Dermis microvascular lymphatic vessel endothelial cell (primary cell): ENCODE measurements around the gene VDR. TPM values are rescaled to one million over a fixed set of nuclear protein-coding genes. Genes with fewer than 3 reads are reported as not detected.
"Not testable (repeated sequence)": the region's sequence is repeated elsewhere in the genome, so short reads cannot be mapped to it uniquely, and the experiment has no call there.

Experiments used
- DNase-seq, 2 donors: peaks; one replicate each; pipeline versions ENCODE4 v3.0.0 to v3.0.0-alpha.2; 2010; ENCODE audit warnings: low read depth in 2 of 2
- total RNA-seq: library from RNA; depleted of rRNA; stranded (reverse); fragments of >200 nt; gene quantifications from 2 replicates; pipeline ENCODE4 v1.2.1, GENCODE V29; 2014

VDR gene
- total RNA-seq, 1 donor from 2014 or later, result under 0.01 TPM

DNA sequence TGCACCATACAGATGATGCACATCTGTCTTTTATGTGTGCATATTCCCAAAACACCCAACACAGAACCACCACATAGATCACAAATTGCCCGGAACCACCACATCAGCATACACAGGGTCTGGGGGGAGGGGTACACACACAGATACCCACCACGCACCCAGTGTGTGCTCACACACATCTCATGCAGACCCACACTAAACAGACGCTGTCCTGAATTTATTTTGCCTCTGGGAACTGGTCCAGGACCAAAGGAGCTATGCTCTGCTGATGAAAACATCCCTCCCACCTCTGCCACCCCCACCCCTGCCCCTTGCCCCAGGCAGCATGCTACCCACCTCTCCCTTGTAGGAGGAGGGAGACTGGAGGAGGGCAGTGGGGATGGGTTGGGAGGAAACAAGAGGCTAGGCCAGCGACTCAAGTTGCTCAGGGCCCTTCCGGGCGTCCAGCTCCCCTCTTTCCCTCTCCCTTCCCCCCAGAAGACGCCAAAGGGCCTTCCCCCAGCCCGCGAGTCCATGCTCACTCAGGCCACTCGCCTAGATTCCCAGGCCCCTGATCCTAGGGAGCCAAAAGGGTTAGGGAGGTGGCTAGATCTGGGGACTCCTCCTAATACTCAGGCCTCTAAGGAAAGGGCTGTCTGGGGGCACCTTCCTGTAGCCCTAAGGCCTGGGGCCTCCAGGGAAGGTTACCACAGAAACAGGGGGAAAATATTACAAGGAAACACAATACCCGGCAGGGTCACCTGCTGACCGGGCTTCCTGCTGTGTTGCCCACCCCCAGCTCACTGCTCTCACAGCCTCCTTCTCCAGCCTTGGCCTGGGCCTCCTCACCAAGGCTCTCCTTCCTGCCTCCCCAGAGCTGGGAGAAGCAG is 88.2 kb downstream of the VDR start:
- peak; percentile 61 to 91 for DNase-seq

DNA sequence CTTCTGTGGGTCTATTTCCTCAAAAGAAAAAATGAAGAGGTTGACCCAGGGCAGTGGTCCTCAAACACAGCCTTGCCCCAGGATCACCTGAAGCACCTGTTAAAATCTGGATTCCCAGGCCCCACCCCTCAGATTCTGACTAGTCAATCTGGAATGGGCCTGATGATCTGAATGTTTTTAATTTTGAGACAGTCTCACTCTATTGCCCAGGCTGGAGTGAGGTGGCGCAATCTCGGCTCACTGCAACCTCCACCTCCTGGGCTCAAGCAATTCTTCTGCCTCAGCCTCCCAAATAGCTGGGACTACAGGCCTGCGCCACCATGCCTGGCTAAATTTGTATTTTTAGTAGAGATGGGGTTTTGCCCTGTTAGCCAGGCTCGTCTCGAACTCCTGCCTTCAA is 89.3 kb downstream of the VDR start:
- not testable (repeated sequence) for DNase-seq

- DNase-seq, result no peak
Measured at GRCh38 chr12:47814539-47815170, 90.1 kb downstream of the VDR start.

GRCh38 chr12:47813511-47814196 is 91.1 kb downstream of the VDR start:
- peak in 1 of 2 donors; percentile 54 for DNase-seq

DNA sequence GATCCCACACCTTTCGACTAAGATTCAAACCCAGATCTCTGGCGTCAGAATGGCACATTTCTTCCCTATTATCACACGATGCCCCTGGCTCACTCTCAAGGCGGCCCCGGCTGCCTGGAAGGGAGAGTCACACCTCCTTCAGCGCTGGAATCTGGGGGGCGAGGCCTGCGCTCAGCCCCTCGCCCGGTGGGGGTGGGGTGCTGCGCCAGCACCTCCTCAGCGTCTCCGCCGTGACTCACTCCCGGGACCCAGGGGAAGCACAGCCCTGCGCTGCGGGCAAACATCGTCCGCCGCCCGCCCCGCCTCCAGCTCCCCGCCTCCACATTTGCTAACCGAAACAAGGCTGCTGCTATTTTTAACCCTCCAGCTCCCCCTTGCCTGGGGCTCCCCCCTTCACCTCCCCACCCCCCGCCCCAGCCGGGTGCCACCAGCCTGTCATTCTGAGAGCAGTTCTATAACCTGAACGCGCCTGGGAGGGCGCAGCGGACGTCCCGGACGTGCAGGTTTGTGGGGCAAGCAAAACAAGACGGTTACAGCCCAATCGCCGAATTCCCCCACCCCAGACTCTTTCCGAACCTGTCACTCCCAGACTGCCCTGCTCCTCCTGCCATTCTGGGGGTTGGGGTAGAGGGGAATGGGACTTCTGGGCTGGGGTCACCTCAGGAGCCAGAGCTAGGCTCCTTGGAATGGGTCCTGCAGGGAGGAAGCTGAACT is 91.8 kb downstream of the VDR start:
- peak in 1 of 2 donors; percentile 84 for DNase-seq

DNA sequence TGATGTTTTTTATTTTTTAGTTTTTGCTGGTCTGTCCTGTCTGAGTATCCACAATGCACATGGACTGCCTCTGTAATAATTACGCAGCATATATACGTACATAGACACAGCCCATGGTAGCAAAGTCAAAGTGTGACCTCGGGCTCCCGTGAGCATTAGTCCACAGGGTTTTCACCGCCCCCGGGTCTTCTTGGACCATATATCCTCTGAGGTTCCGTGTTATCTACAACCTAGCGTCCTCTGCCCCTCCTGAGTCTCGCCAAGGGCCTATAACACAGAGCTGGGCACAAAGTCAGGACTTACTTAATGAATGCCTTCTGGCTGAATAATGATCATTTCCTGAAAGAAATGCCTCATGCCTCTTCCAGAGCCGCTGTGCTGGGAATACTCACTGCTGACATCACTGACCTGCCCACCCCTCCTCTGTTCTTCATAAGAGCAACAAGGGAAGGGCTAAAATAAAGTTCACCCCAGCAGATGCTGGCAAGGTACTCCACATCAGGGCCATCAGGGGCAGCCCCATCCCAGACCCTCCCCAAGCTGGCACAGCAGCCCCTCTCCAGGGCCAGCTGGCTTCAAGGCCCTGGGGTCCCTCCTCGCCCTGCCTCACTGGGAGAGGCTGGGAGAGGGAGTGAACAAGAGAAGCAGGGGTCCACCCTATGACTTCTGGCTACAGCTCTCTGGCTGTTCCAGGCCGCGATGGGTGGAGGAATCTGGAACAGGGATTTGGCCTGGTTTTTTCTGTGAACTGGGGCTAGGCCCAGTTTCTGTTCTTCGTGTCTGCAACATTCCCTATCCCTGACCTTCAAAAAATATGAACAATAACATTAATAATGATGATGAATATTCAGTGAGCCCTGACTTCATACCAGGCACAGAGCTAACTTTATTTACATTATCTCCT is 93.0 kb downstream of the VDR start:
- DNase-seq, result peak in 1 of 2 donors; percentile 85

DNA sequence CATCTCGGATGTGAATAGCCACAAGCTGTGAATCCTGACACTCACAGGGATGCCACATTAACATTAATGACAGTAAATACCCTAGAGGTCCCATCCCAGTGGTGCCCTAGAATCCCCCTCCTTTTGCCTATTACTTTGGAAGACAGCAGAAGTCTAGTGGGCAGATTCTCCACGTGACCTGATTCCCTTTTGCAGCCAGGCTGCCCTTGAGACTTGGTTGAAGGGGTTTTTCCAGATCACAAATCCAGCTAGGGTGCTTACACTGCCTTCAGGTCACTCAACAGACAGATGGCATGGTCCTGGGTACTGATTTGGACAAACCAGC is 93.8 kb downstream of the VDR start:
- no peak for DNase-seq

DNA sequence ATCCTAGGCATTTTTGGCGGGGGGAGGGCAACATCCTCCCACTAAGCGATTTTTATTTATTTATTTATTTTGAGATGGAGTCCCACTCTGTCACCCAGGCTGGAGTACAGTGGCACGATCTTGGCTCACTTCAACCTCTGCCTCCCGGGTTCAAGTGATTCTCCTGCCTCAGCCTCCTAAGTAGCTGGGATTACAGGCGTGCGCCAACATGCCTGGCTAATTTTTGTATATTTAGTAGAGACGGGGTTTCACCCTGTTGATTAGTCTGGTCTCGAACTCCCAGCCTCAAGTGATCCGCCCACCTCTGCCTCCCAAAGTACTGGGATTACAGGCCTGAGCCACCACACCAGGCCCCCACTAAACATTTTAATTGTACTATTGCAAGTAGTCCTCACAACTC is 95.3 kb downstream of the VDR start:
- not testable (repeated sequence) for DNase-seq

DNA sequence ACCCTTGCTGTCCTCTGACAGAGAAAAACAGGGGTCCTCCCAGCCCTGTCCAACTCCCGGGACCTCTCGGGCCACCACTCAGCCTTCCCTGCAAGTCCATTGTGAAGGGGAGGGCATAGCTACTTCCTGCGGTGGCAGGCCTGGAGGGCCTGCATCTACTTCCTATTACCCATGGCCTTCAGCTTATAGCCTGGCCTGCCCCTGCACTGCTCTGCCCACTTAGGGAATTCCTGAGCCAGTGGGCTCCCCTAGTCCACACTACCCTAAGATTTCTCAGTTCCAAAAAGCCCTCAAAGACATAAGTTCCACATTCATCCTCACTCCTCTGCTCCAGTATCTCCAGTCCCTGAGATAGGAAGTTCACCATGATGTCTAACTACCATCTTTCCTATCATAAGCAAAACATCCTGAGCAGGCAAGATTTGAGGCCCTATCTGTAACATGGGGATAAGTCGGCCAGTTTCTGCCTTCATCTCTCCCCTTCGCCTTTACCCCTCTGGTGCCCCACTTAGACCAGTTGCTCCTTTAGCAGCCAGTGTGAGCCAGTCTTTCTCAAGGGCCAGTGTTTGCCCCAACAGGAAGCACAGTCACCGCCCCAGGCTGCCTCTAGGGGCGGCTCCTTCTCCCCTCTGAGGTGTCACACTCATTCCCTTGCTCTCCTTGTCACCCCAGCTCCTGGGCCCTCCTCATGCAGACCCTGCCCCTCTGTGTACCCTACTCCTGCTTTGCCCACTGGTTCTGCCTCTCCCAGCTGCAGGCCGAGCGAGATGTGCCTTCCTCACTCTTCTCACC is 96.0 kb downstream of the VDR start:
- peak in 1 of 2 donors; percentile 61 for DNase-seq

DNA sequence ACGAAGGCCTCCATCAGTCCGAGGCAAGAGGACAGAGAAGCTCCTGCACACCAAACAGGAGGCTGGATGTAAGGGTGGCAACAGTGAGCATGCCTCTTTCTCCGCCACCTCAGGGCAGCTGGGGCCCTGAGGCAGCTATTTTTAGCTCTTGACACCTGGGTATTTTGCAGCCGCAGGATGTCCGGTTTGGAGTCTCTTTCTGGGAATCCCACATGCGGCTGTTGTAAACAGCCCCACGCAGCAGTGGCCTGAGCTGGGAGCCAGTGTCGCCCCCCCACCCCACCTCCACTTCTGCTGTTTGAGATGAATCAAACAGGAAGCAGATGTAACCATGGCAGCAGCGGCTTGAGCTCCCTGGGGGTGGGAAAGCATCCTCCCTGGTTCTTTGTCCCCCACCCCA is 96.7 kb downstream of the VDR start:
- DNase-seq, result peak; percentile 81 to 96

DNA sequence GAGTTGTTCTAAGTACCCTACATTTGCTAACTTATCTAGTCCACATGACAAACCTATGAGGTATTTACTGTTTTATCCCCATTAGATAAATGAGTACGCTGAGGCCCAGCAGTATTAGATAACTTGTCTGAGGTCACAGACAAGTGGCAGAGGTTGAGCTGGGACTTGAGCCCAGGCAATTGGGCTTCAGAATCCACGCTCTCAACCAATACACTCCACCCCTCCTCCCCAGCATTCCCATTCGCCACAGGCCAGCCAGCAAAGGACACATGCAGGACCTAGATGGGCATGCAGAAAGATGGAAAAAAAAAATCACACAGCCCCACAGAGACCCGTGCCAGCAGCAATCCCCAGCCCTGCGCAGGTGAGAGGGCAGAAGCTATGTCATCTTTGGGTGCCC is 97.5 kb downstream of the VDR start:
- DNase-seq, result no peak

GRCh38 chr12:47805417-47805816 is 99.4 kb downstream of the VDR start:
- DNase-seq, result no peak

GRCh38 chr12:47804171-47804570 is 100.6 kb downstream of the VDR start:
- no peak for DNase-seq

DNA sequence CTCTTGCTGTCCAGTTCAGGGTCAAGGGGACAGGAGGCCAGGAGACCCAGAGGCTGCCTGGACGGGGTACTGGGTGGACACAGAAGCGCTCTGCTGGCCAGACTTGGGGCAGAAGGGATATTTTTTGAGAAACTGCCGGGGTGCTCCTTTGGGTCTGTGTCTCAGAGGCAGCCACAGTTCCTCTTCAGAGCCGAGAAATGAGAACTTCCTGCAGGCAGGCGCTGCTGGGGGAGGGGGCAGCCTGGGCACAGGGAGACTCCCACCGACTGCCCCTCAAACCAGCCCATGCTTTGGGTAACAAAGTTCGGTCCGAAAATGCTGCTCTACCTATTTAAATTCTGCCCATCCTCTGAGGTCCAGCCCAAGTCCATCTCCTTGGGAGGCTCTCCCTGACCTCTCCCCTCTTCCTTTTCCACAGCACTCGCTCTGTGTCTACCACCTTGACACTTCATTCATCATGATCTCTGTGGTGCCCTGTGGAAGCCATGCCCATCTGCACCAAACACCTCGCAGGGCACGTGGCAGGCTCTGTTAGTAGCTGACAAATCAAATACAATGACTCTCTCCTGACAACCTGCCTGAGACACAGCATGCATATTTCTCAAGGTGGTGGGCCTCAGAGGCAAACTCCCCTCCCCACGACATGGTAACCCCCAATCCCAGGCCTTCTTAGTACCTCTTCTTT is 101.5 kb downstream of the VDR start:
- no peak for DNase-seq

- DNase-seq, result no peak
Measured at GRCh38 chr12:47802312-47802711, 102.5 kb downstream of the VDR start.

- no peak for DNase-seq
Measured at GRCh38 chr12:47801904-47802246, 102.9 kb downstream of the VDR start.

DNA sequence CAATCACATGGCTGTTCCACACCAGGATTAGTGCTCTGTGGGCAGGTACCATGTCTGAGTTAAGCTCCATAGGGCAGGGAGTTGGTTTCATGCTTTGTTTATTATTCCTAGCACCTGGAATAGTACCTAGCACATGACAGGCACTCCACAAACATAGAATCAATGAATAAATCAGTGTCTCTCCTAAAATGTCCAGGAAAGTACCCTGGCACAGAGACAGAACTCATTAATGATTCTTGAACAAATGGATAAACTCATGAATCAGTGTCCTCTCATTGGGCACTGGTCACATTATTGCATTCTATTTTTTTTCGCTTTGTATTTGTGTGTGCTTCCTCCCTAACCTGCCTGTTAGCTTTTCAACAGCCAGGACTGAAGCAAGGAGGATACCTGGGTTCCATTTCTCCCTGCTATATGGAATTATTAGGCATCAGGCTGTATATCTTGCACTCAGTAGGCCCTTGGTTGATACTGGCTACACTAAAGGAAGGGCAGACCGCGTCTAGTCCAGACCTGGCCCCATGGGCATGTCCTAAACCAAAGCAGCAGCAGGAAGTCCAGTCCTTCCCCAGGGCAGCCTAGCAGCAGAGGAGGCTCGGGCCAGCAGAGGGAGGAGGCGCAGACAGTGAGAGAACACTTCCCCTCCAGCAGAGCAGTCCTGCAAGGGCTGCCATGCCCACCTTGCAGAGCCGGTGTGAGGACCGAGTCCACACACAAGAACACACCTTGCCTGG is 103.5 kb downstream of the VDR start:
- DNase-seq, result peak in 1 of 2 donors; percentile 63

GRCh38 chr12:47800582-47800981 is 104.2 kb downstream of the VDR start:
- DNase-seq, result no peak
